GM23338 (cell line): Measurements from ENCODE around the gene SPIRE1. TPM values are rescaled to one million over a fixed set of nuclear protein-coding genes. Genes with fewer than 3 reads are reported as not detected.
"Not testable (repeated sequence)": the region's sequence is repeated elsewhere in the genome, so short reads cannot be mapped to it uniquely, and the experiment has no call there.

Experiments
- ATAC-seq: fragments of 200-7000 bp; cut with Tn5 transposase; 3 replicates; pipeline ENCODE4 v1.9.1; 2020
- DNase-seq: peaks from one replicate; pipeline ENCODE4 v3.0.0-alpha.2; 2015; ENCODE audit warnings: low spot score
- H2AFZ ChIP-seq: fragments of 200-600 bp; sonication (generic); 2 replicates; pipeline ENCODE4 v1.8.0; 2016; ENCODE audit warnings: antibody characterized with exemption, mild to moderate bottlenecking, moderate library complexity
- H3F3A ChIP-seq: fragments of 200-600 bp; sonication (generic); replicated peaks from 2 replicates; pipeline ENCODE4 v1.8.0; 2017; ENCODE audit warnings: antibody characterized with exemption, mixed run types, low read depth
- H3K27ac ChIP-seq: fragments of 200-600 bp; sonication (generic); 2 replicates; pipeline ENCODE4 v1.6.1; 2016; ENCODE audit warnings: low read depth
- H3K27me3 ChIP-seq: fragments of 200-600 bp; sonication (generic); 2 replicates; pipeline ENCODE4 v1.8.0; 2016; ENCODE audit warnings: mild to moderate bottlenecking, mixed run types, moderate library complexity; ENCODE audit not compliant: insufficient read depth
- H3K36me3 ChIP-seq: fragments of 200-600 bp; sonication (generic); 2 replicates; pipeline ENCODE4 v1.8.0; 2016; ENCODE audit warnings: mild to moderate bottlenecking; ENCODE audit not compliant: insufficient read depth
- H3K4me1 ChIP-seq: fragments of 200-600 bp; sonication (generic); 2 replicates; pipeline ENCODE4 v1.8.0; 2016; ENCODE audit warnings: mild to moderate bottlenecking, moderate library complexity; ENCODE audit not compliant: insufficient read depth
- H3K4me2 ChIP-seq: fragments of 200-600 bp; sonication (generic); 2 replicates; pipeline ENCODE4 v1.7.1; 2017; ENCODE audit warnings: mixed run types
- H3K4me3 ChIP-seq: fragments of 200-600 bp; sonication (generic); 2 replicates; pipeline ENCODE4 v1.6.1; 2016; ENCODE audit warnings: mixed run types
- H3K79me2 ChIP-seq: fragments of 200-600 bp; sonication (generic); replicated peaks from 2 replicates; pipeline ENCODE4 v1.8.0; 2017; ENCODE audit warnings: mild to moderate bottlenecking; ENCODE audit not compliant: insufficient read depth
- H3K9me2 ChIP-seq: fragments of 200-600 bp; sonication (generic); 2 replicates; pipeline ENCODE4 v1.8.0; 2017; ENCODE audit not compliant: insufficient read depth
- H4K20me1 ChIP-seq: fragments of 200-600 bp; sonication (generic); replicated peaks from 2 replicates; pipeline ENCODE4 v1.8.0; 2017; ENCODE audit warnings: mild to moderate bottlenecking; ENCODE audit not compliant: insufficient read depth
- H3K27ac Mint-ChIP-seq: 2 replicates; pipeline ENCODE4 v1.8.0; 2020; ENCODE audit warnings: inconsistent platforms, mild to moderate bottlenecking, moderate library complexity, mixed read lengths
- H3K27me3 Mint-ChIP-seq: 3 replicates; pipeline ENCODE4 v1.8.0; 2022; ENCODE audit warnings: low read depth, mild to moderate bottlenecking, moderate library complexity, mixed read lengths, inconsistent platforms; ENCODE audit not compliant: insufficient read depth, poor library complexity
- H3K36me3 Mint-ChIP-seq: 3 replicates; pipeline ENCODE4 v1.8.0; 2021; ENCODE audit warnings: low read depth, mild to moderate bottlenecking, inconsistent platforms, moderate library complexity, mixed read lengths
- H3K4me1 Mint-ChIP-seq: 3 replicates; pipeline ENCODE4 v1.8.0; 2020; ENCODE audit warnings: mild to moderate bottlenecking, inconsistent platforms, mixed read lengths
- H3K4me3 Mint-ChIP-seq: 3 replicates; pipeline ENCODE4 v1.8.0; 2021; ENCODE audit warnings: moderate library complexity, mild to moderate bottlenecking, inconsistent platforms, mixed read lengths
- H3K9me3 Mint-ChIP-seq: 3 replicates; pipeline ENCODE4 v1.8.0; 2020; ENCODE audit warnings: moderate library complexity, mild to moderate bottlenecking, inconsistent platforms, mixed read lengths
- EZH2phosphoT487 ChIP-seq: fragments of 200-600 bp; sonication (generic); IDR thresholded peaks from one replicate; pipeline ENCODE4 v1.8.1; 2018; ENCODE audit warnings: antibody characterized with exemption; ENCODE audit not compliant: unreplicated experiment
- JUNB ChIP-seq: IDR thresholded peaks from one replicate; pipeline ENCODE4 v1.6.1; 2016; ENCODE audit warnings: antibody characterized with exemption; ENCODE audit not compliant: unreplicated experiment
- POLR2AphosphoS5 ChIP-seq: IDR thresholded peaks from 2 replicates; pipeline ENCODE4 v1.6.1; 2016; ENCODE audit warnings: antibody characterized with exemption, low read depth
- ZNF331 ChIP-seq: fragments of 250-450 bp; sonication (Bioruptor Pico); IDR thresholded peaks from 2 replicates; pipeline ENCODE4 v1.5.0; 2020; ENCODE audit warnings: low read depth, mild to moderate bottlenecking, moderate library complexity
- ZNF462 ChIP-seq: fragments of 250-450 bp; sonication (Bioruptor Pico); IDR thresholded peaks from 2 replicates; pipeline ENCODE4 v1.5.0; 2020; ENCODE audit warnings: mild to moderate bottlenecking, moderate library complexity
- polyA plus RNA-seq: library from polyadenylated mRNA; unstranded; fragments of >200 nt; fragmentation: Nextera tagmentation; extraction: Ambion mirVana; gene quantifications from 2 replicates; pipeline ENCODE4 v1.2.1, GENCODE V29; 2016
- total RNA-seq: library from RNA; depleted of rRNA; stranded (reverse); fragments of >200 nt; shearing (Covaris generic); gene quantifications from 2 replicates; pipeline ENCODE4 v1.2.3, GENCODE V29; 2014

SPIRE1 gene
- total and polyA plus RNA-seq, 2 experiments from 2014 or later = 2.9 to 15.5 TPM

GRCh38 chr18:12485479-12486105 is 172.3 kb downstream of the SPIRE1 start:
- no peaks in the 10 kb centered on the region for H3K27me3 Mint-ChIP-seq
- H3K36me3 Mint-ChIP-seq = 0 out of 3 replicates have a peak, but pooled peaks cover 2% of the 10 kb centered on the region
- peaks cover 4% of the 10 kb centered on the region; the same call in 2 of the 3 replicates for H3K4me1 Mint-ChIP-seq
- no peak overlapping the region for H2AFZ ChIP-seq
- no peaks in the 10 kb centered on the region for H3K27me3 ChIP-seq
- H3K27ac Mint-ChIP-seq = no peak overlapping the region
- H3K4me3 ChIP-seq = no peak overlapping the region
- H3F3A ChIP-seq = no peaks in the 10 kb centered on the region
- no peaks in the 10 kb centered on the region for H3K36me3 ChIP-seq
- no peak for DNase-seq
- H3K79me2 ChIP-seq = no peaks in the 10 kb centered on the region
- no peak overlapping the region for H3K27ac ChIP-seq
- H3K9me2 ChIP-seq = no peaks in the 10 kb centered on the region
- H3K4me3 Mint-ChIP-seq = no peak overlapping the region
- no peak for TF ChIP-seq ZNF462
- TF ChIP-seq POLR2AphosphoS5 = no peak
- no peak for TF ChIP-seq ZNF331 (CRISPR knock-in tag)
- no peak for TF ChIP-seq EZH2phosphoT487
- TF ChIP-seq JUNB = no peak
- no peaks in the 10 kb centered on the region for H3K4me1 ChIP-seq
- ATAC-seq = no peak
- H4K20me1 ChIP-seq = no peaks in the 10 kb centered on the region
- no peaks in the 10 kb centered on the region for H3K9me3 Mint-ChIP-seq
- H3K4me2 ChIP-seq = no peak overlapping the region

- H3K27ac Mint-ChIP-seq = not testable (repeated sequence)
These were observed 176.0 kb downstream of the SPIRE1 start for GRCh38 chr18:12481915-12482314.

More at GRCh38 chr18:12481915-12482314, 176.0 kb downstream of the SPIRE1 start:
- not testable (repeated sequence) for H3K27me3 ChIP-seq, H3K27me3 Mint-ChIP-seq, H3K9me3 Mint-ChIP-seq, H3F3A ChIP-seq, H3K27ac ChIP-seq, H3K36me3 ChIP-seq, H2AFZ ChIP-seq, H3K79me2 ChIP-seq, ATAC-seq, H3K4me3 Mint-ChIP-seq, H3K4me3 ChIP-seq, H3K4me1 ChIP-seq, H3K9me2 ChIP-seq, DNase-seq, H3K36me3 Mint-ChIP-seq, H3K4me2 ChIP-seq, H4K20me1 ChIP-seq
- peaks cover 30% of the 10 kb centered on the region for H3K4me1 Mint-ChIP-seq
